HG03060 (cell line): ENCODE results near the gene BRIP1.
"Not testable (repeated sequence)": the region's sequence is repeated elsewhere in the genome, so short reads cannot be mapped to it uniquely, and the experiment has no call there.

Source experiments
- ATAC-seq: cut with Tn5 transposase; IDR thresholded peaks from one replicate; pipeline ENCODE4 v1.9.1; 2021; ENCODE audit warnings: low read depth, moderate number of reproducible peaks; ENCODE audit not compliant: unreplicated experiment

BRIP1 gene

DNA sequence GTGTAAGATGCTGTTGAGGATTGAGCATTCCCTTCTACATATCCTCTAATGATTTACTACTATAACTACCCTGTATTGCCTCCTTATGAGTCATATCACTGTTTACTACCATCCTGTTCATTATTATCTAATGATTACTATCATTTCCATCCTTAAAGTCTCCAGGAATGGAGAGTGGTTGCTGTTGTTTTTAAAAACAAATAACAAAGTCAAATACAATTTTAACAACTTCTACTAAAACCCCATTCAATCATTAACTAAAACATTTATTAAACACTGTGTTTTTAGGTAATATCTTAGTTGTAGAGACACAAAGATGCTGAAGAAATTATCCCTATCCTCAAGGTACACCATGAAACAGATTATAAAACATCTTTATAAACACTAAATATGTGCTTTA, 126.9 kb downstream of the BRIP1 start:
- no peak for ATAC-seq

DNA sequence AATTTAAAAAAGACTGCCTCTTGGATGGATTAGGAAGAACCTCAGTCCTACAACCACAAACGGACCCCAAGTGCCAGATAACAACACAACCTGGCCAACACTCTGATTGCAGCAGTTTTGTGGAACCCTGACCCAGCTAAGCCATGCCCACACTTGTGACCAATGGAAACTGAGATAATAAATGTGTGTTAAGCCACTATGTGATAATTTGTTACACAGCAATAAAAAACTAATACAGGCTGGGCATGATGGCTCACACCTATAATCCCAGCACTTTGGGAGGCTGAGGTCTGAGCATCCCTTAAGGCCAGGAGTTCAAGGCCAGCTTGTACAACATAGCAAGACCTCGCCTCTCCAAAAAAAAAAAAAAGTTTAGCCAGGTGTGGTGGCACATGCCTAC, 127.5 kb downstream of the BRIP1 start:
- no peak for ATAC-seq

DNA sequence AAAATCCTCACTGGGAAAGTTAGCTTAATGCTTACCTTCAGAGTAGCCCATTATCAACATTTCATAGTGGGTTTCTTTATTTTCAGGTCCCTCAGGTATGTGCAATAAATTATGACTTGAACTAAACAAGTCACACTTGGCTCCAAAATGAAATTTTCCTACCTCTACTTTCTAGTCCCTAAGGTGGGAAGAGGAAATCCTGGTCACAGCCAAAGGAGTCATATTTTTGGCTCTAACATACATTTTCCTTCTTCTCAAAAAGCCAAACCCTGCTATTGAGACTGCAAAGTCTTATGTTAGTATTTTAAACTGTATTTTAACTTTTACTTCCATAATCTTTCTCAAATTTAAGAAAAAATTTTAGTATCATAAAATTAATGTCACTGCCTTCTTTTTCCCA, 128.9 kb downstream of the BRIP1 start:
- no peak for ATAC-seq

DNA sequence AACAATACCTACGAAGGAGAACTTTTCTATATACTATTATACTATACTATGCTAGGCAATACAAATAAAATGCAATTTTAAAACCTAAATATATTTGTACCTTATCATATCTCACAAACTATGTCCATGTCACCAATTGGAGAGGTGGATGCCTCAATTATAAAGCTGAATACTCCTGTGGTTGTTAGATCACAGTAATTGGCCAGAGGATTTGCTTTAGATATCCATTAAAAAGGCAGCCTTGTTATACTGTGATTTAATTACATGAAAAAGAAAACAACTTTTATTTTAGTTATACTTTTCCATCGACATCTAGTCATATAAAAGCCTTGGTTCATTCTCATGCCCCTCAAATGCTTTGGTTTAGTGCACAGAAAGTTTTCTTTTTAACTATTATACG, 129.3 kb downstream of the BRIP1 start:
- no peak for ATAC-seq

DNA sequence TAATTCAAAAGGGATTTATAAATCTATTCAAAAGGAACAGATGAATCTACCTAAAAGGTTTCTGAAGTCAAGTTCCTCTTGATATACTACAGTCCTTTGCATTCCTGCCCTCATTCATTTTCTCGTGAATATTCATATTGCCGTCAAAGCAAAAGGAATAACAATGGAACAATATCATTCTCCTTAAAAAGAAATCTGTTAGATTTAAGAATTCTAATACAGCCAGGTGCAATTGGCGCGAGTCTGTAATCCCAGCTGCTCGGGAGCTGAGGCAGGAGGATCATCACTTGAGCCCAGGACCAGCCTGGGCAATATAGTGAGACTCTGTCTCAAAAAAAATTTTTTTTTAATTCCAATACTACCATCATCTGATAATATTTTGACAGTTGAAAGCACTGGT, 130.3 kb downstream of the BRIP1 start:
- ATAC-seq, result no peak

DNA sequence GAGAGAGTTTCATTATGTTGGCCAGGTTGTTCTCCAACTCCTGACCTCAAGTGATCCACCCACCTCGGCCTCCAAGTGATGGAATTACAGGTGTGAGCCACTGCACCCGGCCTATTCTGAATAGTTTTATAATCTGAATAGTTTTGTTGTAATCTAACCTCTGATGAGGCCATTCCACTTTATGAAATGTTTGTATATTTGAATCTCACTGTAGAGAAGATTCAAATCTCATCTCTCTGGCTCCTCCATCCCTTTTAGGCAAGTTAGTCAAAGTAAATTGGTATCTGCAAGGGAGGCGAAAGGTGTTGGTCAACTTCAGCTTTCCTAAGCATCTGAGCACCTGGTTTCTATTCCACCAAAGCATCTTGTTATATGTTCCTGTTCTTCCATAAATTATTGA, 131.2 kb downstream of the BRIP1 start:
- ATAC-seq, result no peak

DNA sequence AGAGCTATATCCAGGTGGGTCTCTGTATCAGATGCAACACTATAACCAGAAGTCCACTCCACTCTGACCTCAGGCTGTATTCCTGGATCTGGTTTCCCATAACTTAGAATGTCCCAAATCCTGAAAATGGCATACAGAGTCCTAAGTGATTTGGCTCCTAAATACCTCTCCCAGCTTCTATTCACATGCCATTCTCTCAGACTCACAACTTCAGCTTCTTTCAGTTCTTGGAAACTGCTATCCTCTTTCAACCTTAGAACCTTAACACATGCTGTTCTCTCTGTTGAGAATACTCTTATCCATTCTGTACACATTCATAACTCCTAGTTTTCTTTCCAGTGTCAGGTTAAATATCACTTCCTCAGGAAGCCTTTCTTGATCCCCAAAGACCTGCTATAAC, 132.0 kb downstream of the BRIP1 start:
- ATAC-seq, result no peak

DNA sequence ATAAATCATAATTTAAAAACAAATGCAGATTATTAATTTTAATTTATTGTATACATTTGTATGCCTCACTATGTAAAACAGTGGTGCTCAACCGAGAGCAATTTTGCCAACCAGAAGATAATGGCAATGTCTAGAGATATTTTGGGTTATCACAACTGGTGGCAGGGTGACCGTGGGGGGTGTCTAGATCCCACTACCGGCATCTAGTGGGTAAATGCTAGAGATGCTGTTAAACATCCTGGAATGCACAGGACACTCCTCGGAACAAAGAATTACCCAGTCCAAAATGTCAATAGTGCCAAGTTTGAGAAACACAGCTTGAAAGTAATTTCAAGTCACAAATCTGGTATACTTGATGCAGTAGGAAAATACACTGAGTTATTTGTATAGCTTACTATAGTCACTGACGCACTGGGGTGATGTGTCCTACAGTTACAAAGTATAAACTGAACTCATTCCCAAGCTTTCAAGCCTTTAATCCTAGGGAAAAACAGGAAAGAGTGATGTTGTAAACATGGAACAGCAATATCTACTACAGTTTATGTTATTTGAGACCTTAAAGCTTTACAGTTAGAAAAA, 133.5 kb downstream of the BRIP1 start:
- no peak for ATAC-seq

DNA sequence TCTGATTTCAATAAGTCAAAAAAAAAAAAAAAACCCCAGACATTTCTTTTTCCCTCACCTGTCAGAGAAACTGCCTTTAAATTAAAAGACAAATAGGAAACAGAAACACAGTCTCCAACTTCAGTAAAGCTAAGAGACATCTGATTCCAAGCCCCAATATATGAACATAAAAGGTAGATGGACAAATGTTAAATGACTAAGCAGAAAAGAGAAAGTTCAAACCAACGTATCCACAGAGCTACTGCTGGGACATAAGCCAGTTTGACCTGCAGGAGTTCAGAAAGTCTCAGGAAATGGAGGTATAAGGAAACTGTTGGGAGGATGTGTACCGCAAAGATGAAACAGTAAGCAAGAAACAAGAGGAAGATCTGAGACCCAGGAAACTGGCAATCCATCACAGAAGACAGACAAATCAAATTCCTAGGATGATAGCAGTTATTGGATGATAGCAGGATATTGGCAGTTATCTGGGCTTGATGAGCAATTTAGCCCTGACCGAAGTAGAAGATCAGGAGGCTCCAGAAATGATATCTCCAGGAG, 135.0 kb downstream of the BRIP1 start:
- ATAC-seq, result no peak

DNA sequence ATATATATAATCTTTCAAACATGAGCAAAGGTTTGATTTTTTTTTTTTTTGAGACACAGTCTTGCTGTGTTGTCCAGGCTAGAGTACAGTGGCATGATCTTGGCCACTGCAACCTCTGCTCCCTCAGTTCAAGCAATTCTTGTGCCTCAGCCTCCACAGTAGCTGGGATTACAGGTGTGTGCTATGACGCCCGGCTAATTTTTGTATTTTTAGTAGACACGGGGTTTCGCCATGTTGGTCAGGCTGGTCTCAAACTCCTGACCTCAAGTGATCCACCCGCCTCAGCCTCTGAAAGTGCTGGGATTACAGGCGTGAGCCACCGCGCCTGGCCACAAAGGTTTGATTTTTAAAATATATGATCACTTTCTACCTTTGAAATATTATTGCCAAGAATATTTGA, 135.5 kb downstream of the BRIP1 start:
- not testable (repeated sequence) for ATAC-seq

DNA sequence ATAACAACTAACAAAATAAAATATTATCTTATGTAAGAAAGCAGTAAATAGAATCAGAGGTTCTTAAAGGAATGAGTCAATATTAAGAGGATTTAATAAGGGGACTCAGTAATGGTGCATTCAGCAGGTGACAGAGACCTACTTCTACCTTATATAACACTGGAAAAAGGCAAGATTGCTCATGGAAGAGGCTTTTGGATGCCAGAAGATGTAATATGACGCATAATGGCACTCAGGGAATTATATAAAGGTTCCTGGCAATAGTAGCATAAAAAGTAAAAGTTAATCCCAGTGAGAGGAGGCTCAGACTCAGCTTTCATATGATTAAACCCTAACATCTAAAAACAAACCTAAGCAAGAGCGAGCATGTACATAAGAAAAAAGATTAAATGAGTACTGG, 136.4 kb downstream of the BRIP1 start:
- no peak for ATAC-seq

DNA sequence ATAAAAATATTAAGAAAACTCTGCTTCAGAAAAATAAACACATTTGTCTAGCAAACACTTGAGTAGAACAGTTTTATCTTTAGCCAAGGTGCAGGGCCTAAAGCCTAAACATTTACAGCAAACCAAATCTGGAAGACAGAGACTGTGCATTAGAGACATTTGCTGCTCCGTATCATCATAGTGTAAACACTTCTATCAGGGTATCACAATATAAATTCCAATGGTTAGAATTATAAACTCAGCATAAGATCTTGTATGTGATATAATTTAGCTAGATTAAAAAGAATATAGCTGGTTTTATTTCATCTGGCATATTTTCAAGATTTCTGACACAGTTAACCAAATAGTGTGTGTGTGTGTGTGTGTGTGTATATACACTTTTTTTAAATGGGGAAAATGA, 138.6 kb downstream of the BRIP1 start:
- ATAC-seq, result no peak

DNA sequence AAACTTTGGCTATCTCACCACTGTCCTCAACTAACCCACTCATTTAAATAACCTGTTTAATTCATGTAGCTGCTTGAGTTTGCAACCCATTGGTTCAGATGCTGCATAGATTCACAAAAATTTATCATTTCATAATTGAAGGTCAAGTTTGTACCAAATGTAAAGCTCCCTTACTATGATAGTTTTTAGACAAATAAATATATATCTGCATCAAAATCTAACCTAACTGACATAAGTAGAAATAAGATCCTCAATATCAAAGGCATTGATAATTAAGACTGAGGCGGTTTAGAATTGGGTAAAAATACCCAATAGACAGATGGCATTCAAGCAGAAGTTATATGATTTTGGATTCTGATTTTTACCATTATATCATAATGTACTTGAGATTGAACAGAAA, 139.4 kb downstream of the BRIP1 start:
- ATAC-seq, result no peak

DNA sequence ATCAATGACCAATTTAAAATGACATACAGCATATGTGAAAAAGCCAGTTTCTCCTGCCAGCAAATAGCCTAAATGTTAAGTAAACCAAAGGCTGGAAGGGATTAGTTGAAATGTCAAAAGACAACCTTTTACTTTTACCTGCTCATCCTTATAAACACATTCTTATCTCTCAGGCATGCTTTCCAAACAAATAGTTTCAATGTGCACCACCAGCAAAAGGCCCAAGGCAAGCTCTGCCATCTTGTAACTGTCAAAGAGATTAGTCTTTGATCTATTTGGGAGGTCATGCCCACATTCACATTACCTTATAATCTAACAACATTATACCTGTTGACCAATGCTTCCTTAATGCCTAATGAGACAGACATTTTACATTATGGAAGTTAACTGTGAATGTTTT, 140.1 kb downstream of the BRIP1 start:
- ATAC-seq, result no peak

DNA sequence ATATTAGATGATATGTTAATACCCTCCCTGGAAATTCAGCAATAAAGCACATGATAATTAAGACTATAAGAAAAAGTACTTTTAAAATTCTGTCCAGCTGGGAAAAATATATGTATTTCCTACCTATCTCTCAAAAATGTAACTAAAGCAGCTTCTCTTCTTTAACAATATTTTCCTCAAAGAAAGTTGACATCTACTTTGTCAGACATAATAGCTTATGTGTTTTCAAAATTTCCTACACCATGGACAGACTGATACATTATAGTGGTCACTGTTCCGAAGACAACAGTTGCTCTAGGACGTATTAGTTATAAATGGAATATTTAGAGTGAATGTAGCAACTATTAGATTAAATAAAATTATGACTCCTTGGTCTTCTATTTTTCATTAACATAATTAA, 140.9 kb downstream of the BRIP1 start:
- ATAC-seq, result no peak

DNA sequence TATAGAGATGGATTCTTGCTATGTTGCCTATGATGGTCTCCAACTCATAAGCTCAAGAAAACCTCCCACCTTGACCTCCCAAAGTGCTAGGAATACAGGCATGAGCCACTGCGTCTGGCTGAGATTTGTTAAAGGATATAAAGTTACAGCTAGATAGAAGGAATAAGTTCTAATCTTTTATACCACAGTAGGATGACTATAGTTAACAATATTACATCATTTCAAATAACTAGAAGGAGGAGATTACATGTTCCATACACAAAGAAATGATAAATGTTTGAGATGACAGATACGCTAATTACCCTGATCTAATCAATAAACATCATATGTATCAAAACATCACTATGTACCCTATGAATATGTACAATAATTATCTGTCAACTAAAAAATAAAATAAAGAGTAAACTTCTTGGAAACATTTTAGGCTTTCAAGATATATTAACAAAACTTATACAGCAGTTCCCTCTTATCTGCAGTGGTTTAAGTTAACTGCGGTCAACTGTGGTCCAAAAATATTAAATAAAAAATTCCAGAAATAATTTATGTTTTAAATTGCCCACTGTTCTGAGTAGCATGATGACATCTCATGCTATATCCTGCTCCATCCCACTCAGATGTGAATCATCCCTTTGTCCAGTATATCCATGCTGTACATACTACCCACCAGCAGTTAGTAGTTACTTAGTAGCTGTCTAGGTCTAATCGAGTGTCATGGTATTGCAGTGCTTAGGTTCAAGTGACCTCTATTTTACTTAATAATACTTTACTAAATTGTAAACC, 143.1 kb downstream of the BRIP1 start:
- ATAC-seq, result no peak

DNA sequence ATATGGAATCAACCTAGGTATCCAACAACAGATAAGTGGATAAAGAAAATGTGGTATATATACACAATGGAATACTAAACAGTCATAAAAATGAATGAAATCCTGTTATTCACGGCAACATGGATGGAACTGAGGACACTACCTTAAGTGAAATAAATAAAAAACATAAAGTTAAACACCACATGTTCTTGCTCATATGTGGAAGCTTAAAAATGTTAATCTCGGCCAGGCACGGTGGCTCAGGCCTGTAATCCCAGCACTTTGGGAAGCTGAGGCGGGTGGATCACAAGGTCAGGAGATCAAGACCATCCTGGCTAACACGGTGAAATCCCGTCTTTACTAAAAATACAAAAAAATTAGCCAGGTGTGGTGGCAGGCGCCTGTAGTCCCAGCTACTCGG, 144.1 kb downstream of the BRIP1 start:
- not testable (repeated sequence) for ATAC-seq

DNA sequence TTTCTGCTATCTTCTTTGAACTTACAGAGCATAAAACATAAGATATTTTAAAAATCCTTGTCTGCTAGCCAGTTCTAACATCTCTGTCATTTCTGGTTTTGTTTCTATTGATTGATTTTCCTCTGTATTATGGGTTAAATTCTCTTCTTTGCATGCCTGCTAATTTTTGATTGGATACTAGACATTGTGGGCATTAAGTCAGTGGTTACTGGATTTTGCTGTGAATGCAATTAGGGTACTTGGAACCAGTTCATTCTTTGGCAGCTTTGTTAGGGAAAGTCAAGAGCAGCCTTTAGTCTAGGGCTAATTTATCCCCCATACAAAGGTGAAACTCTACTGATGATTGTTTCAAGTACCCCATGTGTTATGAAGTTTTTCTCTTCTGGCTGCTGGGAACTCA, 145.3 kb downstream of the BRIP1 start:
- ATAC-seq, result no peak

DNA sequence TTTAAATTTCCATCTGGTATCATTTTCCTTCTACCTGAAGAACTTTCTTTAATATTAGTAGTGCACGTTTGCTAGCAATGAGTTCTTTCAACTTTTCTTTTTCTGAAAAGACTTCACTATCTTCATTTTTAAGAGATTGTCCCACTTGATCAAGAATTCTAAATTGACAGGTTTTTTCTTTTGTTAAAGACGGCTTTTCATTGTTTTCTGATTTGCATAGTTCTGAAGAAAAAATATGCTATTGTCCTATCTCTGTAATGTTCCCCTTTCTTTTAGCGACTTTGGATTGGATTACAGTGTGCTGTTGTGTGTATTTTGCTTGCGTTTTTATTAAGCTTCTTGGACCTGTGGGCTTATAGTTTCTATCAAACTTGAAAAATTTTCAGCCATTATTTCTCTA, 146.0 kb downstream of the BRIP1 start:
- ATAC-seq, result no peak

DNA sequence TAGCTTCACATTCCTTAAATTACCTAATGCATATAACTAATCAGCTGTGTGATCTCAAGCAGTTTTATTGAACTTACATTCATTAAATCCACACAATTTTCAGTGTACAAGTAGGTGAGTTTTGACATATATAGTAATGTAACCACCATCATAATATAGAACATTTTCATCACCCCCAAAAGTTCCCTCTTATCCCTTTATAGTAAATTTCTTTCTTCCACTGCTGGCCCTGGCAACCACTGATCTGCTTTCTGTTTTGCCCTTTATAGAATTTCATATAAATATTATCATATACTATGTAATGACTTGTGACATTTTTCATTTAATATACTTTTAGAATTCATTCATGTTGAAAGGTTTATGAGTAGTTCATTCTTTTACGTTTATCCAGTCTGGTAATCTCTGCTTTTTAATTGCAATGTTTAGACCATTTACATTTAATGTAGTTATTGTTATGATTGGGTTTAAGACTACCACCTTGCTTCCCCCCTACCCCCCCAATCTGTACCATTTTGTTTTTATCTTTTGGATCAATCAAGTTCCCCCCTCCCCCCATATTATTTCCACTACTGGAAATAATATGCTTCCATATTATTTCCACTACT, 147.0 kb downstream of the BRIP1 start:
- ATAC-seq, result no peak

DNA sequence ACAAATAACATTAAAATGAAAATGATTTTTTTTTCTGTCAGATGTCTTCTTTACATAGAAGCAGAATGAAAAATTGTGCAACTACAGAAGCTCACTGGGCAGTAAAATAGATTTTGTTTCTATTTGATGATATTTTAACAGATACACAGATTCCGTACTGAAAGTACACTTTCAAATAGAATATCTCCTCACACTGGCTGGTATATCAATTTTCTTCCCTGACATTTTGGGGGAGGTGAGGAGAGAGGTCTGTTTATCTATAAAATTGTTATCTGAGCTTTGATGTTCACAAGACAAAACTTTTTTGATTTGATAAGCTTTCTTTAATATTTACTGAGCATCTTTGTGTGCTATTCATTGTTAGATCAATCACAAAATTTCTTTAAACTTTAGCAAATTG, 148.0 kb downstream of the BRIP1 start:
- ATAC-seq, result no peak

DNA sequence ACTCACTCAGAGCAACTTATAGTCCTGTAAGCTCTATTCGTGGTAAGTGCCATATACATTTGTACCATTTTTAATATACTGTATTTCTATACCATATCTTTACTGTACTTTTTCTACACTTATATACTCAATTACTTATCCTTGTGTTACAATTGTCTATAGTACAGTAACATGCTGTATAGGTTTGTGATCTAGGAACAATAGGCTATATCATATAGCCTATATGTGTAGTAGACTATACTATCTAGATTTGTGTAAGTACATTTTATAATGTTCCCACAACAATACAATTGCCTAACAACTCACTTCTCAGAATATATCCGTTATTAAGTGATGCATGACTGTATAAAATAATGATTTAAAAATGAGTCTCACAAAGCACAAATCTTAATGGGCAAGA, 149.0 kb downstream of the BRIP1 start:
- ATAC-seq, result no peak
